GM10847 (cell line): Measurements from ENCODE around the gene PURA.

Experiments used
- POLR2A ChIP-seq: IDR thresholded peaks from 2 replicates; pipeline ENCODE4 v1.6.1; 2011; ENCODE audit not compliant: insufficient read length; ENCODE audit errors: extremely low read depth

PURA gene

GRCh38 chr5:140106805-140107311 is 7.1 kb upstream of the PURA start:
- TF ChIP-seq POLR2A: no peak

- TF ChIP-seq POLR2A: peak; percentile 70
Measured at GRCh38 chr5:140107312-140108092, 6.4 kb upstream of the PURA start.

- no peak for TF ChIP-seq POLR2A
Measured at GRCh38 chr5:140108093-140109017, 5.6 kb upstream of the PURA start.

- no peak for TF ChIP-seq POLR2A
Measured at GRCh38 chr5:140109018-140109758, 4.7 kb upstream of the PURA start.

GRCh38 chr5:140109759-140110645 is 3.9 kb upstream of the PURA start:
- no peak for TF ChIP-seq POLR2A

DNA sequence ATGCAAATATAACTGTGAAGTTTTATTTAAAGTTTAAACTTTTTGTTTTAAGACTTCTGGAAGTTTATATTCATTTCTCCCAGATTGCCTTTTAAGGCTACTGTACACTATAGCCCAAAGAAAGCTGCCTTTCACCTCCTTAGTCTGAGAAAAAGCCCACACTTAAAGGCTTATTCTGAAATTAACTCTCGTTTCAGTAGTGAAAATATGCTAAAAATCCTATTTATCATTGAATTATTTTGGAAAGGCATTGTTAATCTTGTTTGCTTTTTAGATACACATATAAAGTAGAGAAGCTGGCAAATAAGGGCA is 3.3 kb upstream of the PURA start:
- no peak for TF ChIP-seq POLR2A

DNA sequence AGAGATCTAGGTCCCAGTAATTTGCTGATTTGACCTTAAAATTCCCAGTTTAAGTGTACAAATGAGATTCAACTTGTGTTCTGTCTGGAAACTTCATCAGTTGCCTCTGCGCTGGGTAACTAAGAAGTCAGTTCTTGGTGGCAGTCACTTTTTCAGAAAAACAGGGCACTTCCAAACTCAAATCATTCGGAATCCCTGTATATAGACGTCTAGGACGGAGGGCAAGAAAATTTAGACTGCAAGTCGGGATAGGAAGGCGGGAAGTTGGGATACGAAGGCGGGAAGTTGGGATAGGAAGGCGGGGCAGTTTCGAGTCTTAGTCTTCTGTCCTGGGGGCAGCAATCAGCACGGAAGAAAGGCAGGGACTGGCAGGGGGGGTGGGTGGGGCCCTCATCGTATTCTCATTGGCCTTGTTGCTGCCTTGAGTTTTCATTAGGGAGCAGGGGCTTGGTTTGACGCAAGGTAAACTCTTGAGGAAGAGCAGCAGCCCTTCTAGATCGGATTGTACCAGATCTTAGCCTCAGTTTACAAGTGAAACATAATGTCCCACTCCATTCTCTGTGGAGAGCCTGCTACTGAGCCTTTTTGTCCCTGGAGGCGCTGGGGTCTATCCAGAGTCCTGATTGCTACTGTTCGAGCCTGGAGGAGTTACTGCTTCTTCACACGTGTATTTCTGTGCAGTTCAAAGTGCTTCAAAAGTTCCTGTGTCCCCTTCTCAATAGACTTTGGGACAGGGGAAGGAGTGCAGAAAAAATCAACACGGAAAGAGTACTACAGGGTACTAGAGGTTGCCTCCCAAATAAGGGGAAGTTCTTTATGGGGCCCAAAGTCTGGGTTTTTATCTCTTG is 2.7 kb upstream of the PURA start:
- TF ChIP-seq POLR2A: no peak

DNA sequence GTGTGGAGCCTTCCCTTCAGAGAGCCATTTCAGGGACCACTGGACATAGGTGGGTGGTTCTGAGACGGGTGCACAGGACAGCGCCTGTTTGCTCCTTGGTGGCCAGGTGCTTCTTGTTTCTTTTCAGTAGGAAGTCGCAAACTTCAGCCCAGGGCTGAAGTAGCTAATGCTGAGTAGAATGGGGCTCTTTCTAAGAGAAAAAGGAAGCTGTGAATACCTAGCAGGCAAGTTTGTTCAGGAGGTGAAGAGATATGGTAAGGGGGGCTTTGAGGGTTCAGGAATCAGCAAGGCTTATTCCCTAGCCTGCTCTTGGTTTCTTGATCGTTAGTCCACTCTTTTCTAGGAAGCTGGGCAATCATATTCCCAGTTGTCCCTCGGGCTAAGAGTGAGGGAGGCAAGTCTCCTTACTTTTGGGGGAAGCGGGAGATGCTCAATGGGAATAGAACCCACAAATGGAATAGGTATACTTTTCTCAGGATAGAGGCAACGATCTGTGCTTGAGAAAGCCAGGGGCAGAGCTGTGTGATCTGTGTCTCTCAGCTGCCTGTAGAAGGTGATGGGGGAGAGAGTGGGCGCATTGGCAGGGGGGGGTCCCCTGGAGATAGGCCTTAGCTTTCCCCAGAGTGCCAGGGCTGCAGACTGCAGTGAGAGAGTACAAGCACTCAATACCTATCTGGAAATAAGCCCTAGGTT is 1.9 kb upstream of the PURA start:
- TF ChIP-seq POLR2A: no peak

DNA sequence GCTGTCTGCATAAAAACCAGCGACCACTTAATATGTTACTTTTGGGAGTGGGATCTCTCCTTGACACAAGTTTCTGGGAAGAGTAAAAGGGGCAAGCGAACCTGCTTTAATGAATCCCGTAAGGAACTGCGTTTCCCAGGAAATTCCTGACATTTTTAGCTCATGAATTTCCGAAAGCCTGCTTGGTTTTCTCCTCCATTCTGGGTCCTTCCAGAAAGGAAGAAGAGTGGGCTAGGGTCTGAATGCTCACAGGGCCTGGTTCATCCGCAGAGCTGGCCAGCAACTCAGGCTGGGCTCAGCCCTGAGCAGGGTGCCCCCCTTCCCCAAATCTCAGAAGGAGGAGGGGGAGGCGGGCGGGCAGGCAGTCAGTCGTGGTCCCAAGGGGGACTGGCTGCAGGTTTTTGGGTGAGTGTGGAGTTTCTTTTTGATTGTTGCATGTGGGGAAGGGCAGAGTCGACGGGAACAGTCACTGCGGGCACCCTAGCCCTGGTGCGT is 1.2 kb upstream of the PURA start:
- TF ChIP-seq POLR2A: no peak

GRCh38 chr5:140113180-140113698 is 670 bp upstream of the PURA start:
- no peak for TF ChIP-seq POLR2A

- TF ChIP-seq POLR2A: no peak
Measured at GRCh38 chr5:140114341-140115185, 654 bp downstream of the PURA start.

- no peak for TF ChIP-seq POLR2A
Measured at GRCh38 chr5:140115186-140115500, 1.2 kb downstream of the PURA start.
